GM12878 (cell line): ENCODE measurements around the gene MS4A14. TPM values are rescaled to one million over a fixed set of nuclear protein-coding genes. Genes with fewer than 3 reads are reported as not detected.

Experiments
- CBX5 ChIP-seq: sonication (generic); IDR thresholded peaks from 2 replicates; pipeline ENCODE4 v1.6.1; 2016; ENCODE audit warnings: low read depth, moderate library complexity, mild to moderate bottlenecking, inconsistent platforms
- E4F1 ChIP-seq: fragments of 450-650 bp; IDR thresholded peaks from 2 replicates; pipeline ENCODE4 v1.6.1; 2018; ENCODE audit warnings: borderline replicate concordance, mild to moderate bottlenecking; ENCODE audit not compliant: partially characterized antibody
- ESRRA ChIP-seq: IDR thresholded peaks from 2 replicates; pipeline ENCODE4 v1.6.1; 2012; ENCODE audit warnings: mild to moderate bottlenecking, low read length, improper control_type of control experiment
- FOS ChIP-seq: IDR thresholded peaks from 3 replicates; pipeline ENCODE4 v1.6.1; 2011; ENCODE audit warnings: borderline replicate concordance; ENCODE audit not compliant: insufficient read length; ENCODE audit errors: extremely low read depth
- HCFC1 ChIP-seq: fragments of 150-350 bp; IDR thresholded peaks from 2 replicates; pipeline ENCODE4 v1.6.1; 2014; ENCODE audit warnings: low read length
- HDGF ChIP-seq: fragments of 450-650 bp; IDR thresholded peaks from 2 replicates; pipeline ENCODE4 v1.6.1; 2016; ENCODE audit warnings: antibody characterized with exemption
- HSF1 ChIP-seq: fragments of 150-350 bp; IDR thresholded peaks from 2 replicates; pipeline ENCODE4 v1.6.1; 2014; ENCODE audit warnings: mild to moderate bottlenecking, low read depth, low read length
- MEF2A ChIP-seq: IDR thresholded peaks from 2 replicates; pipeline ENCODE4 v1.6.1; 2011; ENCODE audit warnings: low read depth, mild to moderate bottlenecking, low read length, moderate library complexity; ENCODE audit not compliant: insufficient read depth
- MEF2B ChIP-seq: fragments of 450-650 bp; IDR thresholded peaks from 2 replicates; pipeline ENCODE4 v1.6.1; 2018; ENCODE audit warnings: mild to moderate bottlenecking, moderate library complexity; ENCODE audit not compliant: partially characterized antibody, poor library complexity, severe bottlenecking
- NKRF ChIP-seq: fragments of 450-650 bp; conservative IDR thresholded peaks from 2 replicates; pipeline ENCODE4 v1.6.1; 2017; ENCODE audit warnings: mild to moderate bottlenecking, moderate library complexity
- PAX8 ChIP-seq: fragments of 450-650 bp; IDR thresholded peaks from 2 replicates; pipeline ENCODE4 v1.6.1; 2017; ENCODE audit warnings: mild to moderate bottlenecking, moderate library complexity
- POLR2A ChIP-seq: IDR thresholded peaks from 2 replicates; pipeline ENCODE4 v1.6.1; 2011; ENCODE audit warnings: low read depth, mild to moderate bottlenecking, low read length
- RELA ChIP-seq: fragments of 450-650 bp; IDR thresholded peaks from 2 replicates; pipeline ENCODE4 v1.8.0; 2014; ENCODE audit warnings: borderline replicate concordance; ENCODE audit not compliant: partially characterized antibody
- RFX5 ChIP-seq: IDR thresholded peaks from 2 replicates; pipeline ENCODE4 v1.6.1; 2011; ENCODE audit warnings: low read depth, low read length, improper control_type of control experiment
- SMAD1 ChIP-seq: fragments of 450-650 bp; IDR thresholded peaks from 2 replicates; pipeline ENCODE4 v1.6.1; 2018; ENCODE audit warnings: mild to moderate bottlenecking, low read depth; ENCODE audit not compliant: partially characterized antibody
- STAT1 ChIP-seq: fragments of 450-650 bp; conservative IDR thresholded peaks from 2 replicates; pipeline ENCODE4 v1.6.1; 2014; ENCODE audit warnings: antibody characterized with exemption, mild to moderate bottlenecking
- STAT3 ChIP-seq: IDR thresholded peaks from 2 replicates; pipeline ENCODE4 v1.6.1; 2011; ENCODE audit warnings: low read depth, low read length, improper control_type of control experiment
- TBL1XR1 ChIP-seq: IDR thresholded peaks from 2 replicates; pipeline ENCODE4 v1.6.1; 2012; ENCODE audit warnings: low read depth, low read length, improper control_type of control experiment
- YBX1 ChIP-seq: fragments of 450-650 bp; IDR thresholded peaks from 2 replicates; pipeline ENCODE4 v1.6.1; 2016; ENCODE audit warnings: antibody characterized with exemption
- ZNF217 ChIP-seq: fragments of 450-650 bp; IDR thresholded peaks from 2 replicates; pipeline ENCODE4 v1.6.1; 2017; ENCODE audit warnings: antibody characterized with exemption, mild to moderate bottlenecking
- ZSCAN29 ChIP-seq: fragments of 450-650 bp; IDR thresholded peaks from 2 replicates; pipeline ENCODE4 v1.6.1; 2017; ENCODE audit warnings: mild to moderate bottlenecking, moderate library complexity
- ZZZ3 ChIP-seq: IDR thresholded peaks from 2 replicates; pipeline ENCODE4 v1.6.1; 2011; ENCODE audit warnings: low read depth; ENCODE audit not compliant: control insufficient read depth, insufficient read length
- polyA plus RNA-seq, 11 experiments: library from polyadenylated mRNA; depleted of rRNA in 4 of 11; unstranded in 6 of 11; stranded (reverse) in 5 of 11; fragments of >200 nt; fragmentation: Nextera tagmentation in 4 of 11; fragmentation: Illumina TruSeq in 1 of 11; extraction: Ambion mirVana in 4 of 11; extraction: Trizol in 1 of 11; gene quantifications; 1 replicate in 1 of 11; 2 replicates in 10 of 11; pipeline versions ENCODE4 v1.2.1 to v1.2.3, GENCODE V29; 2011 to 2016; ENCODE audit warnings: inconsistent platforms in 2 of 11, missing spikeins in 2 of 11, low read depth in 1 of 11
- total RNA-seq, 4 experiments: library from RNA; depleted of rRNA in 3 of 4; stranded (reverse); fragments of >200 nt in 3 of 4; fragmentation: Illumina TruSeq in 1 of 4; extraction: Trizol in 1 of 4; gene quantifications; 2 replicates each; pipeline versions ENCODE4 v1.2.1 to v1.2.3, GENCODE V29; 2013 to 2021
- TF ChIP-seq, protein P1 (sequence below): fragments of 450-650 bp; IDR thresholded peaks from 2 replicates; pipeline ENCODE4 v1.6.1; 2017; ENCODE audit warnings: mild to moderate bottlenecking, low read depth, inconsistent platforms; ENCODE audit not compliant: poor library complexity, severe bottlenecking
- TF ChIP-seq, protein P2 (sequence below): IDR thresholded peaks from 2 replicates; pipeline ENCODE4 v1.6.1; 2011; ENCODE audit warnings: low read depth, mild to moderate bottlenecking, low read length, moderate library complexity, borderline replicate concordance; ENCODE audit errors: extremely low read depth

The MS4A14 gene
- total and polyA plus RNA-seq, 10 of the 15 experiments (the other 5 are each of a cell fraction or from before 2014, with no cell fraction given): 0.13 to 1.0 (median 0.63) TPM; not detected in 1

DNA sequence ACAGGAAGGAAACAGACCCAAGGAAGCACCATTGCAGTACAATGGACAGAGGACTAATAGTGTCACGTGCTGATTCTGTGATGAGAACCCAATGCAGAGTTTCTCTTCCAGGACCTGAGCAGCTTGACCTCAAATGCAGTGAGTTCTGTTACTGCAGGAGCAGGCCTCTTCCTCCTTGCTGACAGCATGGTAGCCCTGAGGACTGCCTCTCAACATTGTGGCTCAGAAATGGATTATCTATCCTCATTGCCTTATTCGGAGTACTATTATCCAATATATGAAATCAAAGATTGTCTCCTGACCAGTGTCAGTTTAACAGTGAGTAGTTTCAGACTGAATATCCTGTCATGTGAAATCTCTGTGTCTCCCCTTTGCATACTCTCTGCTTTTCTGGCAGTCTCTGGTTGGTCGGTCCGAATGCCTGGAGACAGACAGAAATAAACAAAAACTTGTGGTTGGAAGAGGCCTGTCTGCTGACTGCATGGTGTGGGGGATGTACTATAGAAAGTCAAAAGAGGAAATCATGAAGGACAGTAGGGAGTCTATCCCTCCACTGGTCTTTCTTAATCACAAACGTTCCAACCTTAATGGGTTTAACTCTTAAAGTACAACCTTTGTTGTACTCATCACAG is 6.9 kb upstream of the MS4A14 start (continued):
- TF ChIP-seq, protein P1, sequence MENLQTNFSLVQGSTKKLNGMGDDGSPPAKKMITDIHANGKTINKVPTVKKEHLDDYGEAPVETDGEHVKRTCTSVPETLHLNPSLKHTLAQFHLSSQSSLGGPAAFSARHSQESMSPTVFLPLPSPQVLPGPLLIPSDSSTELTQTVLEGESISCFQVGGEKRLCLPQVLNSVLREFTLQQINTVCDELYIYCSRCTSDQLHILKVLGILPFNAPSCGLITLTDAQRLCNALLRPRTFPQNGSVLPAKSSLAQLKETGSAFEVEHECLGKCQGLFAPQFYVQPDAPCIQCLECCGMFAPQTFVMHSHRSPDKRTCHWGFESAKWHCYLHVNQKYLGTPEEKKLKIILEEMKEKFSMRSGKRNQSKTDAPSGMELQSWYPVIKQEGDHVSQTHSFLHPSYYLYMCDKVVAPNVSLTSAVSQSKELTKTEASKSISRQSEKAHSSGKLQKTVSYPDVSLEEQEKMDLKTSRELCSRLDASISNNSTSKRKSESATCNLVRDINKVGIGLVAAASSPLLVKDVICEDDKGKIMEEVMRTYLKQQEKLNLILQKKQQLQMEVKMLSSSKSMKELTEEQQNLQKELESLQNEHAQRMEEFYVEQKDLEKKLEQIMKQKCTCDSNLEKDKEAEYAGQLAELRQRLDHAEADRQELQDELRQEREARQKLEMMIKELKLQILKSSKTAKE: peak; percentile 79
- no peak for TF ChIP-seq STAT3
- TF ChIP-seq ZZZ3: no peak
- TF ChIP-seq, protein P2, sequence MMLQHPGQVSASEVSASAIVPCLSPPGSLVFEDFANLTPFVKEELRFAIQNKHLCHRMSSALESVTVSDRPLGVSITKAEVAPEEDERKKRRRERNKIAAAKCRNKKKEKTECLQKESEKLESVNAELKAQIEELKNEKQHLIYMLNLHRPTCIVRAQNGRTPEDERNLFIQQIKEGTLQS: 0 out of 2 replicates have a peak, but pooled peaks have one; percentile 3
- TF ChIP-seq NKRF: no peak
- TF ChIP-seq ZSCAN29: no peak
- no peak for TF ChIP-seq RFX5
- TF ChIP-seq PAX8: no peak
- peak; percentile 81 for TF ChIP-seq MEF2A
- TF ChIP-seq SMAD1: no peak
- no peak for TF ChIP-seq RELA
- no peak for TF ChIP-seq CBX5
- no peak for TF ChIP-seq HCFC1
- peak; percentile 56 for TF ChIP-seq MEF2B
- no peak for TF ChIP-seq POLR2A
- no peak for TF ChIP-seq HDGF
- no peak for TF ChIP-seq E4F1
- TF ChIP-seq TBL1XR1: 0 out of 2 replicates have a peak, but pooled peaks have one; percentile 47
- TF ChIP-seq ZNF217: no peak
- no peak for TF ChIP-seq FOS
- no peak for TF ChIP-seq STAT1
- no peak for TF ChIP-seq ESRRA
- TF ChIP-seq HSF1: no peak
- TF ChIP-seq YBX1: no peak
